ENCODE data around the gene IL20RA.

IL20RA gene

GRCh38 chr6:136959471-136959891, 85.3 kb downstream of the IL20RA start:
- DNase-seq = no peak
- in situ Hi-C loops (cut with HindIII; ENCODE audit: low pct_ligation_motif_present, low pct_unique_long_range_greater_than_20kb, low sequenced_read_pairs) = no loop called here

GRCh38 chr6:136958168-136958567, 86.6 kb downstream of the IL20RA start:
- in situ Hi-C loops (cut with HindIII; ENCODE audit: low pct_ligation_motif_present, low pct_unique_long_range_greater_than_20kb, low sequenced_read_pairs) = no loop called here

DNA sequence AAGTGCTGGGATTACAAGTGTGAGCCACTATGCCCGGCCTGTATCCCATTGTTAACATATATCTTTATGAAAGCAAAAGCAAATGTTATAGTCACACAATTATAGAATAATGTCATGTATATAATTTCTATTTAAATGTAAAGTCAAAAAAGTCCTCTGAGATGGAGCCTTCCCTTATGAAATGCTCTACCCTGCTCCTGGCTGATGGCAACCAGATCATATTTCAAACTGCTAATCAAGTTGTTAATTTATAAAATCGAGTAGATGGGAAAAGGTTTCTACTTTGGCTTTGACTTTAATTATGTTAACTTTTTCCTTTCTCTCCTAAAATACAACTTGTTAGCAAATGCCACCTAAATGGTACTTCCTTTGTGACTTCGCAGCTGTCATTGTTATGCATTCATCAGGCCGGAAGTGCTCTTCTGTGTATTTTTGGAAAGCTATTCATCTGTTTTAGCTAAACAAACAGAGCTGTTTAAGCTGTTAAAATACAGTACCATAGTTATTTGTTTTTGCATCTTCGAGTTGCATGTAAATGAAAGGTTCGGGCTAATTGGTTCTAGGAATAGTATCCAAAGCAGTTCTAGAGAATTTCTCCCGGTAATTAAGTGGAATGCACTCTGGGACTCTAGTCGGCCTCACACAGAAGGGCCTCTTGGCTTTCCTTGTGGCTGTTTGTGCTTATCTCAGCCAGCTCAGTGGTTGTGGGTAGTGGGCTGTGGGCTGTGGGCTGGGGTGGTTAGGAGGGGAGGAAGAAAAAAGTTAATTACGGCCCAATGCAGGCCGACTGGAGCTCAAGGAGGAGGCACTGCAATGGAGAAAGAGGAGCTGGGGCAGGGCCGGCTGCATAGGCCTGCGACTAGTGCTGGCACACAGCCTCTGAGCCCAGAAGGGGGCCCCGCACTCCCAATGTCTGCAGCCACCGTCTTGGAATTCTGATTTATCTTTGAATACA, 87.9 kb downstream of the IL20RA start:
- in situ Hi-C loops (cut with HindIII; ENCODE audit: low pct_ligation_motif_present, low pct_unique_long_range_greater_than_20kb, low sequenced_read_pairs) = no loop called here
- no peak for DNase-seq

More at GRCh38 chr6:136958168-136958567, 86.6 kb downstream of the IL20RA start:
- no peak for DNase-seq

DNA sequence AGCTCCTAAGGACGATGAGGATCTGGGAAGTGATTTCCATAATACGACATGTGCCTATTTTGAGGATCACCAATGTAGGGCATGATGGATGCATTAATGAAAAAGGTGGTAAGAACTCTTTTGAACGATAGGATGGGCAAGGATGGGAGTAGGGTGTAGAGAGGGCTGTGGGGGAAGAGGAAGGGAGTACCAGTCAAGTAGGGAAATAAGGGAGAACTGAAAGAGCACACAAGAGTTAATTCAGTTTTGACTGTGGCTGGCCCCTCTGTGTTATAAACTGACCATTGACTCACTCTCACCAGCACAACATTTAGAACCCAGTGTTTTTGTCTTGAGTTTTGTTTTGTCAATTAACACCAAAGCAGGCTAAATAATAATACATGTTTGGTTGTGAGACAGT, 89.6 kb downstream of the IL20RA start:
- in situ Hi-C loops (cut with HindIII; ENCODE audit: low pct_ligation_motif_present, low pct_unique_long_range_greater_than_20kb, low sequenced_read_pairs) = no loop called here
- no peak for DNase-seq

- DNase-seq = no peak
Observed at GRCh38 chr6:136952714-136953260, 92.0 kb downstream of the IL20RA start.

GRCh38 chr6:136950436-136951126, 94.2 kb downstream of the IL20RA start:
- DNase-seq = no peak
- in situ Hi-C loops (cut with HindIII; ENCODE audit: low pct_ligation_motif_present, low pct_unique_long_range_greater_than_20kb, low sequenced_read_pairs) = no loop called here

More at GRCh38 chr6:136952714-136953260, 92.0 kb downstream of the IL20RA start:
- in situ Hi-C loops (cut with HindIII; ENCODE audit: low pct_ligation_motif_present, low pct_unique_long_range_greater_than_20kb, low sequenced_read_pairs) = no loop called here

All from ACHN (cell line).